Uterus (tissue), 4 donors: ENCODE data around the gene TBRG4. TPM values are rescaled to one million over a fixed set of nuclear protein-coding genes. Genes with fewer than 3 reads are reported as not detected.

Source experiments
- DNase-seq, 2 donors: peaks; one replicate each; pipeline ENCODE4 v3.0.0-alpha.2; 2019 to 2020
- H3K27ac ChIP-seq, 2 donors: fragments of 200-600 bp; sonication (generic); 1 replicate in 1 of 2; 2 replicates in 1 of 2; pipeline ENCODE4 v1.5.1; 2016 to 2018
- H3K27me3 ChIP-seq, 2 donors: fragments of 200-600 bp; sonication (generic); one replicate each; pipeline ENCODE4 v1.5.1; 2018 to 2019; ENCODE audit warnings: control low read depth in 1 of 2
- H3K36me3 ChIP-seq, 2 donors: fragments of 200-600 bp; sonication (generic); one replicate each; pipeline ENCODE4 v1.5.1; 2019; ENCODE audit warnings: control low read depth in 1 of 2
- H3K4me1 ChIP-seq, 2 donors: fragments of 200-600 bp; sonication (generic); one replicate each; pipeline ENCODE4 v1.5.1; 2018 to 2019; ENCODE audit warnings: control low read depth in 1 of 2
- H3K4me3 ChIP-seq, 2 donors: fragments of 200-600 bp; sonication (generic); 1 replicate in 1 of 2; 2 replicates in 1 of 2; pipeline ENCODE4 v1.5.1; 2018 to 2019; ENCODE audit warnings: mild to moderate bottlenecking in 1 of 2
- H3K9me3 ChIP-seq, 2 donors: fragments of 200-600 bp; sonication (generic); one replicate each; pipeline ENCODE4 v1.5.1; 2019; ENCODE audit warnings: control low read depth in 1 of 2
- POLR2A ChIP-seq, 2 donors: fragments of 450-650 bp; IDR thresholded peaks; one replicate each; pipeline ENCODE4 v1.6.1; 2016; ENCODE audit warnings: antibody characterized with exemption in 2 of 2, mild to moderate bottlenecking in 1 of 2, moderate library complexity in 1 of 2
- intact Hi-C: fragments of 100-400 bp; cut with DNase I; formaldehyde crosslinking; loops from one replicate; pipeline ENCODE4 v1.15.1; 2023; ENCODE audit warnings: low total_unique reads
- total RNA-seq, 4 donors: library from RNA; depleted of rRNA in 3 of 4; stranded (reverse); fragments of >200 nt in 3 of 4; gene quantifications; one replicate each; pipeline versions ENCODE4 v1.1.0 to v1.2.4, GENCODE V29; 2014 to 2023
- TF ChIP-seq, protein P1 (sequence below), 4 experiments: fragments of 200-600 bp in 2 of 4; fragments of 450-650 bp in 2 of 4; sonication (generic) in 2 of 4; IDR thresholded peaks; one replicate each; pipeline ENCODE4 v1.5.1; 2016 to 2019; ENCODE audit warnings: antibody characterized with exemption in 4 of 4, mild to moderate bottlenecking in 2 of 4, moderate library complexity in 1 of 4
- donor health status: DM: yes; HTN: yes; CAD: no.

The TBRG4 gene
- total RNA-seq, 4 donors from 2014 or later = 7.4 to 51.2 (median 42.5) TPM

DNA sequence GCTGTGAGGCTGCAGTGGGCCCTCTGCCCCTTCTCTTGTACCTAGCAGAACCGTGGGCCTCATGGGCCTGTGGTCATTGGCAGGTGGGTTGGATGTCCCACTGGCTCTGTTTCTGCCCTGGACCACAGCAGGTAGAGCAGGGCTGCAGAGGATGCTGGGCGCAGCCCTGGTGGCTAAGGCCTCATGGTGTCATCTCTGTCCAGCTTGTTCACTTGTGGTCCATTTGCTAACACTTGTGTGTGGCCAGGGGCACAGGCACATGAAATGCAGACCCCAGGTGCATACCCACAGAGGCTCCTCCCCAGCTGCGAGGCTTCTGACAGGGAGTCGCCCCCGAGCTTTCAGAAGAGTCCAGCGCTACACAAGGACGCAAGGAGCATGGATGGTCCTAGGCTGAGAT lies 22.4 kb upstream of the TBRG4 start:
- no peaks in the 10 kb centered on the region for H3K36me3 ChIP-seq
- no peak overlapping the region for H3K27ac ChIP-seq
- no peak overlapping the region for H3K4me3 ChIP-seq
- intact Hi-C loops = no loop called here
- TF ChIP-seq, protein P1, sequence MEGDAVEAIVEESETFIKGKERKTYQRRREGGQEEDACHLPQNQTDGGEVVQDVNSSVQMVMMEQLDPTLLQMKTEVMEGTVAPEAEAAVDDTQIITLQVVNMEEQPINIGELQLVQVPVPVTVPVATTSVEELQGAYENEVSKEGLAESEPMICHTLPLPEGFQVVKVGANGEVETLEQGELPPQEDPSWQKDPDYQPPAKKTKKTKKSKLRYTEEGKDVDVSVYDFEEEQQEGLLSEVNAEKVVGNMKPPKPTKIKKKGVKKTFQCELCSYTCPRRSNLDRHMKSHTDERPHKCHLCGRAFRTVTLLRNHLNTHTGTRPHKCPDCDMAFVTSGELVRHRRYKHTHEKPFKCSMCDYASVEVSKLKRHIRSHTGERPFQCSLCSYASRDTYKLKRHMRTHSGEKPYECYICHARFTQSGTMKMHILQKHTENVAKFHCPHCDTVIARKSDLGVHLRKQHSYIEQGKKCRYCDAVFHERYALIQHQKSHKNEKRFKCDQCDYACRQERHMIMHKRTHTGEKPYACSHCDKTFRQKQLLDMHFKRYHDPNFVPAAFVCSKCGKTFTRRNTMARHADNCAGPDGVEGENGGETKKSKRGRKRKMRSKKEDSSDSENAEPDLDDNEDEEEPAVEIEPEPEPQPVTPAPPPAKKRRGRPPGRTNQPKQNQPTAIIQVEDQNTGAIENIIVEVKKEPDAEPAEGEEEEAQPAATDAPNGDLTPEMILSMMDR (IDR thresholded peaks at IDR 0.05) = no peak
- TF ChIP-seq POLR2A (IDR thresholded peaks at IDR 0.05) = no peak
- no peaks in the 10 kb centered on the region for H3K4me1 ChIP-seq
- H3K27me3 ChIP-seq = no peaks in the 10 kb centered on the region
- DNase-seq = no peak
- H3K9me3 ChIP-seq = no peaks in the 10 kb centered on the region

DNA sequence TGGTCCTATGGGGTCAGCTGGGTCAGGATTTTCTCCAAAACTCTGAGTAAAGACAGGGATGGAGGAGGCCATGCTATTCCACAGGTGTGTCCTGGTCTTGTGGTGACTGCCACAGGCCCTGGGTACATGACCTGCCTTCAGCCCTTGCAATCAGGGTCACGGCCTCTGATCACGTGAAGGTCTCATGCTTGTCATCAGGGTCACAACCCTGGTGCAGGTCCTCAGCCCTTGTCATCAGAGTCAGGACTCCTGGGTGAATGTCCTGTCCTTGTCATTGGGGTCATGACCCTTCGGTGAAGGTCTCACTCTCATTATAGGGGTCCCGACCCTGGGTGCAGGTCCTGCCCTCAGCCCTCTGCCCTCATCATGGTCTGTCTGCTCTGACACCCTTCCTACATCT lies 21.9 kb upstream of the TBRG4 start:
- no peak for TF ChIP-seq POLR2A (IDR thresholded peaks at IDR 0.05)
- TF ChIP-seq, protein P1 (IDR thresholded peaks at IDR 0.05) = no peak
- Histone ChIP-seq H3K4me3 (no peak overlapping the region), H3K36me3 (no peaks in the 10 kb centered on the region), H3K4me1 (no peaks in the 10 kb centered on the region), H3K27ac (no peak overlapping the region), H3K9me3 (no peaks in the 10 kb centered on the region), H3K27me3 (no peaks in the 10 kb centered on the region)
- no peak for DNase-seq
- intact Hi-C loops = no loop called here

DNA sequence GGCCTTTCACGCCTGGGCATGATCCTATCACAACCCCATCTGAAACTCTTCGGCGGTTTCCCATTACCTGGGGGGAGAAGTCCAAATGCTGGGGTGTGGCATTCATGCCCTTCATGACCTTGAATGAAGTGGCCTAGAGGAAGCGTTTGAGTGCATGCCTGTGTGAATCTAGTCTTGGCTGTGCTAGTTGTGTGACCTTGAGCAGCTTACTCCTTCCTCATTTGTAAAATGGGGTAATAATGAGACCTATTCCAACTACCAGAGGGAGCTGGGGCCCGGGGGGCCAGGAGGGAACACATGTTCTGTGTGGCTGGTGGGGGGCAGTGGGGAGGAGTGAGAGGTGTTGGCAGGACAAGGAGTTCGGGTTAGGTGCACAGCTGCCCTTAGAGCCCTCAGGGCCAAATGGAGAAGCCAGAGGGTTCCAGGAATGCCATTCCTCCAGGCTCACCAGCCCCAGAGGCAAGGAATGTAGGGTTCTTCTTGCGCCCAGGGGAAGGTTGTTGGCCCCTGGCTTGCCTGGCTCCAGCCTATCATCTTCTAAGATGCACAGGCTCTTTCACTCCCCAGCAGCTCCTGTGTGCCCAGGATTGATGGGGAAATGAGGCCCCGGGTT lies 21.3 kb upstream of the TBRG4 start:
- Histone ChIP-seq H3K36me3 (no peaks in the 10 kb centered on the region), H3K4me1 (no peaks in the 10 kb centered on the region), H3K9me3 (no peaks in the 10 kb centered on the region), H3K4me3 (no peak overlapping the region), H3K27ac (no peak overlapping the region), H3K27me3 (no peaks in the 10 kb centered on the region)
- DNase-seq = no peak
- intact Hi-C loops = no loop called here
- TF ChIP-seq POLR2A (IDR thresholded peaks at IDR 0.05) = no peak

DNA sequence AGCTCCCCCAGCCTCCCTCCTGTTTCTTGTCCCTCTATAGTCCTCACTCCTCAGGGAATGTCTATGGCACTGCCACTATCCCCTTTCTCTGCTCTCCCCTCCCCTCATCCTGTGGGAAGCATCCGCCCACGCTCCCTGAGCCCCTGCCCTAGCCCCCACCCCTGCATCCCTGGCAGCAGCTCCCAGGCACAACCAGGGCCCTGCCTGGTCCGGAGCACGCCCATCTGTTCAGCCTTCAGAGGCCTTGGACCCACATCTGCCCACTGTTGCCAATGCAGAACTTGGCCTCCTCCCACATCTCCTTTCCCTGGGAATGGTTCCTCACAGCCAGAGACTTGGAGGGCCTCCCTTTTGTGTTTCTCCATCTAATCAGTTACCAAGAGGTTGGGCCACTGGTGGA lies 20.4 kb upstream of the TBRG4 start:
- no peak overlapping the region for H3K27ac ChIP-seq
- no peaks in the 10 kb centered on the region for H3K27me3 ChIP-seq
- H3K36me3 ChIP-seq = no peaks in the 10 kb centered on the region
- intact Hi-C loops = no loop called here
- no peaks in the 10 kb centered on the region for H3K9me3 ChIP-seq
- TF ChIP-seq, protein P1 (IDR thresholded peaks at IDR 0.05) = no peak
- TF ChIP-seq POLR2A (IDR thresholded peaks at IDR 0.05) = no peak
- H3K4me3 ChIP-seq = no peak overlapping the region
- no peak for DNase-seq
- H3K4me1 ChIP-seq = no peaks in the 10 kb centered on the region

DNA sequence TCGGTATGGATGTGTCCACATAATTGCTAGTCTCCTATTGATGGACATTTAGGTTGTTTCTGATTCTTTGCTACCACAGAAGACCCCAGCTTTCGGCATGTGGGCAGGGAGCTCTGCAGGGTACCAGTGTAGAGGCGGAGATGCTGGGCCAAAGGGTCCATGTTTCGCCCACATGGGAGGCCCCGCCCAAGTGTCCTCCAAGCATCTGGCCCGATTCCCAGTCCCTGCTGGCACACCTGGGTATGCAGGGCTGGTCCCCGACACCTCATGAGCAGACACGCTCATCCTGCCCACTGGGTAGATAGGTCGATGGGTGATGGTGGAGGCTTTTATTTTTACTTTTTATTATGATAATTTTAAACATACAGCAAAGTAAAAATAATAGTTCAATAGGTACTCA lies 19.4 kb upstream of the TBRG4 start:
- Histone ChIP-seq H3K27ac (no peak overlapping the region), H3K4me3 (no peak overlapping the region), H3K9me3 (no peaks in the 10 kb centered on the region), H3K36me3 (no peaks in the 10 kb centered on the region), H3K27me3 (no peaks in the 10 kb centered on the region), H3K4me1 (no peaks in the 10 kb centered on the region)
- no peak for DNase-seq
- TF ChIP-seq POLR2A (IDR thresholded peaks at IDR 0.05) = no peak
- TF ChIP-seq, protein P1 (IDR thresholded peaks at IDR 0.05) = no peak
- intact Hi-C loops = no loop called here

DNA sequence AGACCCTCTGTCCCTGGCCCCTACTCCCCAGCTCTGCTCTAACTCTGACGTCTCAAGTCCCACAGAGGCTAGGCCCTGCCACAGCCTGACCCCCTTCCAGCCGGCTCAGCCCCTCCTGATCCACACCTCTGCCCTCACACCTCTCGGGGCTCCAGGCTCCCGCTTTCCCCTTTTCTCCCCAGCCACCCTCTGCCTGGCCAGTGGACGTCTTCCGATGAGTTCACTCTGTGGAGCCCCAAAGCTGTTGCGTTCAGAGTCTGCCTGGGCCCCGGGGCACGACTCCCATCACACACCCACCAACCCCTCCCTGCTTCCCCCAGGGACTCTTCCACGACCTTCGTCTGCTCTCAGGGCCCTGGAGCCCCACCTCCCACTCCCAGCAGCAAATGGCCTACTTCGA lies 18.4 kb upstream of the TBRG4 start:
- no peak for TF ChIP-seq POLR2A (IDR thresholded peaks at IDR 0.05)
- TF ChIP-seq, protein P1 (IDR thresholded peaks at IDR 0.05) = no peak

More for the DNA sequence above, 18.4 kb upstream of the TBRG4 start:
- no peak for DNase-seq
- Histone ChIP-seq H3K27me3 (no peaks in the 10 kb centered on the region), H3K4me3 (no peak overlapping the region), H3K4me1 (no peaks in the 10 kb centered on the region), H3K27ac (no peak overlapping the region), H3K9me3 (no peaks in the 10 kb centered on the region), H3K36me3 (no peaks in the 10 kb centered on the region)
- intact Hi-C loops = no loop called here
